ENCODE data around the gene JARID2.

The JARID2 gene

DNA sequence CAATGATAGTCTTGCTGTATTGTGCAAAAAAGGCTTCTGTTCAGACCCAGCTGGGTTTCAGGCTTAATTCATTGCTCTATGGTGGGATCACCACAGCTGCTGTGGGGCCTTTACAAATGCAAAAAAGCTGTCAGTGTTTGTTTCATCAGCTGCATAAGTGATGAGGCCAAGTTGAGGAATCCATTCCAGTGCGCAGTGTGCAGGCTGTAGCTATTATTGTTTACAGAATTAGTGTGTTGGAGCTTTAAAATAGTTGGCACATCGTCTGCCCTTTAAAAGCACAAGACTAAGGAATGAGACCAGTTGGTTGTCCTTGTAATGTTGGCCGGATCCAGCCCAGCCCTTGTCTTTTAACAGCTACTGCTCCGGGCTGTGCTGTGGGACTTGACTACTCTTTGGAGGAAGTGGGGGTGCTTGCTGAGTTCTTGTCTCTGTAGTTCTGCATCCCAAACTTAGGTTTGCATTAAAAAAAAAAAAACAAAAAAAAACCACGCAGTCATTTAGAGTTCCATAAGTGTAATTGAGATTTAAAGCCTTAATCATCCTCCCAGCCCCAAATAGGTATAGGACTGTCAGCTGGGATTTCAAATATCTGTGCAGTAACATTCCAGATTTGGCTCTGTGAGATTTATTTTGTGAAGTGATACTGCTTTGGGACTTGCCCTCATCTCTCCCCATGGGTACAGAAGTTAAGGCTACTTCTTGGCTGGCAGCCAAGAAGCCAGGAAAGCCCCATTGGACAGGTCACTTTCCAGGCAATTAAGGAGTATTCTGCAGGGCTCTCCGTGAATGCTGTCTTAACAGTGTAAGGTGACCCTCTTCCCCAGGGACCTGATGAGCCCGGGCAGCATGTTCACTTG is 19.3 kb downstream of the JARID2 start:
- Histone ChIP-seq H3K4me1 (ENCODE audit: control insufficient read depth in 1 of 2, insufficient read depth in 2 of 2, low read length in 2 of 2) (peaks cover 52 to 53% of the 10 kb centered on the region in 2 donors), H3K36me3 (ENCODE audit: control insufficient read depth in 1 of 2, insufficient read depth in 2 of 2, low read length in 2 of 2) (no peaks in the 10 kb centered on the region), H3K9me3 (ENCODE audit: control insufficient read depth in 1 of 2, low read length in 2 of 2) (no peaks in the 10 kb centered on the region), H3K27me3 (ENCODE audit: control insufficient read depth in 1 of 2, insufficient read depth in 2 of 2, low read length in 2 of 2) (no peaks in the 10 kb centered on the region), H3K27ac (ENCODE audit: low read depth, low read length) (no peak overlapping the region), H3K4me3 (ENCODE audit: low read depth in 1 of 2, low read length in 2 of 2) (no peak overlapping the region), H3K9ac (ENCODE audit: low read depth in 1 of 2, low read length in 2 of 2) (no peak overlapping the region)

DNA sequence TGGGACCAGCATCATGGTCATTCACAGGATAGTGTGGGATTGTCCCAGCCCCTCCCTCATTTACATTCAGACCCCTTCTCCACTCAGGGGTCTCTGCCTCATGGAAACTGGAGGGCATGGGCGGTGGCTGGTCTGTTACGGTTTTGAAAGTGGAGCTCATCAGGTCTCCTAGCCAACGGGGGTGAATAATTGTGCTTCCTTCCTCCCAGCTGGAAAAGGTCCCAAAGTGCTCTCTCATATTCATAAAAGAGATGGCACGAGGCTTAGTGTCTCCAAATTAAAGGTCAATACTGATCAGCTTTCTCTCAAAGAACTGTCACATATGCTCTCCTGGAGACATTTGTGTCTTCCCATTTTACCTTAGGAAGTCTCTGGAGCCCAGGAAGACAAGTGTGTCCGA is 19.9 kb downstream of the JARID2 start:
- H3K4me1 ChIP-seq (ENCODE audit: control insufficient read depth in 1 of 2, insufficient read depth in 2 of 2, low read length in 2 of 2): peaks cover 50 to 53% of the 10 kb centered on the region in 2 donors
- H3K27ac ChIP-seq (ENCODE audit: low read depth, low read length): no peak overlapping the region
- no peaks in the 10 kb centered on the region for H3K9me3 ChIP-seq (ENCODE audit: control insufficient read depth in 1 of 2, low read length in 2 of 2)
- H3K4me3 ChIP-seq (ENCODE audit: low read depth in 1 of 2, low read length in 2 of 2): no peak overlapping the region
- no peaks in the 10 kb centered on the region for H3K36me3 ChIP-seq (ENCODE audit: control insufficient read depth in 1 of 2, insufficient read depth in 2 of 2, low read length in 2 of 2)
- H3K9ac ChIP-seq (ENCODE audit: low read depth in 1 of 2, low read length in 2 of 2): no peak overlapping the region
- no peaks in the 10 kb centered on the region for H3K27me3 ChIP-seq (ENCODE audit: control insufficient read depth in 1 of 2, insufficient read depth in 2 of 2, low read length in 2 of 2)

DNA sequence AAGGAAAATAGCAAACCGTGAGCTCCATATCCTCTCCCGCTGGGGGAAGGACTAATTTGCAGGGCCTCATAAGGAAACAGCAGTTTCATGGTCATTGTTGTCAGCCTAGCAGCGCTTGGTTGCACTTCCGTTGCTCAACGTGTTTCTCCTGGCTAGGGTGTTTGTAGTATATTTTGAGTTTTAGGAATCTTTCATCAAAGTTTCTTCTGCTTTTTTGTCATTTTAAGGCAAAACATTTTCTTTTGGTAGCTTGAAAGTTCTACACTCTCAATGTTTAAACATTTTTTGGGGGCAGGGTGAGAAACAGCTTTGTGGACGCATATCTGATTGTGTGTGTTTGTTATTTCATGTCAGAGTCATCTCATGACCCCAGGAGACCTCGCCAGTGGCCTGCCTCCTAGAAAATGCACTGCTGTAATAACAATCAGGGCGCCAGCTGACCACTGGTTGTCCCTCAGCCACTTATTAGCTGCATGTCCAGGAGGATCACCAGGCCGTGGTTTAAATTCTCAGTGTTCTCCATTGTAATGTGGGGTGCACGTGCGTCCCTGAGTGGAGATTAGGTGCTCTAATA is 20.6 kb downstream of the JARID2 start:
- H3K36me3 ChIP-seq (ENCODE audit: control insufficient read depth in 1 of 2, insufficient read depth in 2 of 2, low read length in 2 of 2): no peaks in the 10 kb centered on the region
- no peaks in the 10 kb centered on the region for H3K9me3 ChIP-seq (ENCODE audit: control insufficient read depth in 1 of 2, low read length in 2 of 2)
- peaks cover 47 to 57% of the 10 kb centered on the region in 2 donors for H3K4me1 ChIP-seq (ENCODE audit: control insufficient read depth in 1 of 2, insufficient read depth in 2 of 2, low read length in 2 of 2)
- H3K4me3 ChIP-seq (ENCODE audit: low read depth in 1 of 2, low read length in 2 of 2): no peak overlapping the region
- H3K27ac ChIP-seq (ENCODE audit: low read depth, low read length): no peak overlapping the region
- H3K27me3 ChIP-seq (ENCODE audit: control insufficient read depth in 1 of 2, insufficient read depth in 2 of 2, low read length in 2 of 2): no peaks in the 10 kb centered on the region
- H3K9ac ChIP-seq (ENCODE audit: low read depth in 1 of 2, low read length in 2 of 2): no peak overlapping the region

DNA sequence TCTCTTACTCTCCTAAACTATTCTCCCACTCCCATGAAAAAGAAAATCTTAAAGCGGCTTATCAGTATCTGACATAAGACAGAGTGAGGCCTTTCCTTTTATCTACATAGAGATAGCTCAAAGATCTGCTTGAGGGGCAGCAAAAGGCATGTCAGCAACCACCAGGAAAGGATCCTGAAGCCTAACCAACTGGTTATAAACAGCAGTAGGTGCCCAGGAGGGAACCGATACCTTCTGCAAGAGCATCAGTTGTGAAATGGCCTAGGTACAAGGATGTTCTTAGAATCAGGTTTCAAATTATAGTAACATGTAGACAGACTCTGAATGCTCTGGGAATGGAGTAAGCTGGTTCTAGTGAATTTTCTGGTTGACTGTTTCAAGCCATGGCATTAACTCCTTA is 21.4 kb downstream of the JARID2 start:
- Histone ChIP-seq H3K27ac (ENCODE audit: low read depth, low read length) (no peak overlapping the region), H3K4me3 (ENCODE audit: low read depth in 1 of 2, low read length in 2 of 2) (no peak overlapping the region), H3K4me1 (ENCODE audit: control insufficient read depth in 1 of 2, insufficient read depth in 2 of 2, low read length in 2 of 2) (peaks cover 47 to 57% of the 10 kb centered on the region in 2 donors), H3K27me3 (ENCODE audit: control insufficient read depth in 1 of 2, insufficient read depth in 2 of 2, low read length in 2 of 2) (no peaks in the 10 kb centered on the region), H3K9ac (ENCODE audit: low read depth in 1 of 2, low read length in 2 of 2) (no peak overlapping the region), H3K9me3 (ENCODE audit: control insufficient read depth in 1 of 2, low read length in 2 of 2) (no peaks in the 10 kb centered on the region), H3K36me3 (ENCODE audit: control insufficient read depth in 1 of 2, insufficient read depth in 2 of 2, low read length in 2 of 2) (no peaks in the 10 kb centered on the region)

DNA sequence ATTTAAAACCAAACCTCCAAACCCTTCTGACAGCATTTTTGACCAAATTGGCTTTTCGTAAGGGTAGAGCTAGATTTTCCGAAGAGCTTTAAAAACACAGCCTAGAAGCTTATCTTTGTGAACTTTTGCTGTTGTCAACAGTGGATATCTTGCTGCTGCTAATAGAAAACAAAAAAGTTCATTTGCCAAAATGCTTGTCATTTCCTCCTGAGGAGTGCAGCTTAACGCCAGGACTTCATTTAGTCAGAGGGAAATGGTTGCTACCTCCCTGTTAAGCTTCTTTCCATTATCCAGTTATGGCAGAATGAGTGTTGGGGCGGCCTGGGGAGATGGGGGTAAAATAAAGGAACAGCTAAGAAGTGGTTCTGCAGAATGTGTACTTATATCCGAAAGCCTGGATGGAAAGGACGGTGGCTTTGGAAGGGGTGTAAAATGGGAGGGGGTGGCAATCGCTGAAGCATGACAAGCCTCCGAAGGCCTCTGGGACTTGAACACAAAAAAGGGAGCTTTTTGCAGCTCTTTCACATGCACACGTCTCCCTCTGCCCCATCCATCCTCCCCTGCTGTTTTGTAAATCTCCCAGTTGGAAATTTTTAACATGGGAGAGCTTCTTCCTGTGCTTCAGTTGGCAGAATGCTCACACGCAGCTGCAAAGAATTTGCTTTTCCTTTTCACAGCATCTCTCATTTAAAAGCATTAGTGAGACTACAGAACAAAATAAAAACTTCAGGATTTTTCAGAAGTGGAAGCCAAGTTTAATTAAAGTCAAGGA is 22.5 kb downstream of the JARID2 start:
- no peaks in the 10 kb centered on the region for H3K9me3 ChIP-seq (ENCODE audit: control insufficient read depth in 1 of 2, low read length in 2 of 2)
- no peaks in the 10 kb centered on the region for H3K27me3 ChIP-seq (ENCODE audit: control insufficient read depth in 1 of 2, insufficient read depth in 2 of 2, low read length in 2 of 2)
- no peak overlapping the region for H3K27ac ChIP-seq (ENCODE audit: low read depth, low read length)
- H3K9ac ChIP-seq (ENCODE audit: low read depth in 1 of 2, low read length in 2 of 2): no peak overlapping the region
- no peaks in the 10 kb centered on the region for H3K36me3 ChIP-seq (ENCODE audit: control insufficient read depth in 1 of 2, insufficient read depth in 2 of 2, low read length in 2 of 2)
- H3K4me1 ChIP-seq (ENCODE audit: control insufficient read depth in 1 of 2, insufficient read depth in 2 of 2, low read length in 2 of 2): peaks cover 43 to 57% of the 10 kb centered on the region in 2 donors
- H3K4me3 ChIP-seq (ENCODE audit: low read depth in 1 of 2, low read length in 2 of 2): no peak overlapping the region

DNA sequence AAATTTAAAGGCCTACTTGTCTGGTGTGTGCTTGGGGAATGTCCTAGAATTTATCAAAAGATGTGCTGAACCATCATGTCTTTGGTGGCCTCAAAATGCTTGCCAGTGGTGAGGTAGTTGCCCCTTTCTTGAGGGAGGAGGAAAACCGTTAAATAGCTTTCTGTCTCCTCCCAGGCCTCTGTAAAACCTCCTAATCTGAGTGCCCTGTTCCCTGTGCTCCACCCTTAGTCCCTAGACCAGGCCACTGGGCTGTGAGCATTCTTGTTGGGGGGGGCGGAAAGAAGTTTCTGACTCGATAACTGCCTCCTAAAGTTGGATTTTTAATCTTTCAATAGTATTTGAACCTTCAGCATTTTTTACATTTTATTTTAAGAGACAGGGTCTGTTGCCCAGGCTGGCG is 23.1 kb downstream of the JARID2 start:
- Histone ChIP-seq H3K27me3 (ENCODE audit: control insufficient read depth in 1 of 2, insufficient read depth in 2 of 2, low read length in 2 of 2) (no peaks in the 10 kb centered on the region), H3K36me3 (ENCODE audit: control insufficient read depth in 1 of 2, insufficient read depth in 2 of 2, low read length in 2 of 2) (no peaks in the 10 kb centered on the region), H3K9me3 (ENCODE audit: control insufficient read depth in 1 of 2, low read length in 2 of 2) (no peaks in the 10 kb centered on the region), H3K4me3 (ENCODE audit: low read depth in 1 of 2, low read length in 2 of 2) (no peak overlapping the region), H3K9ac (ENCODE audit: low read depth in 1 of 2, low read length in 2 of 2) (no peak overlapping the region), H3K4me1 (ENCODE audit: control insufficient read depth in 1 of 2, insufficient read depth in 2 of 2, low read length in 2 of 2) (peaks cover 40 to 54% of the 10 kb centered on the region in 2 donors), H3K27ac (ENCODE audit: low read depth, low read length) (no peak overlapping the region)

DNA sequence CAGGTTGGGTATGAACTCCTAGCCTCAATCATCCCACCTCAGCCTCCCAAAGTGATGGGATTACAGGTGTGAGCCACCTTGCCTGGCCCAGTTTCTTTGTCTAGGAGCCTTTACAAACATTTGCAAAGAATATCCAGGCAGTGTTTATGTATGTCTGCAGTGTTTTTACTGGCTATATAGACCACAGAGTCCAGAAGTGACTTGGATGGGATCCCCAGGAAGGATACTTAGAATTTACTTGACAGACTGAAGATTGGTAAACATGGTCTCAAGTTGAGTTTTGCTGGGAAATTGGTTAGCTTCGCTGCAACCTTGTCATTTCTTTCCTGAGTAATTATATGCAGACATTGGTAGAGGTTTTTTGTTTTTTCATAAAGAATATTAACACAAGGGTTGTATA is 23.8 kb downstream of the JARID2 start:
- Histone ChIP-seq H3K36me3 (ENCODE audit: control insufficient read depth in 1 of 2, insufficient read depth in 2 of 2, low read length in 2 of 2) (no peaks in the 10 kb centered on the region), H3K4me1 (ENCODE audit: control insufficient read depth in 1 of 2, insufficient read depth in 2 of 2, low read length in 2 of 2) (peaks cover 38 to 48% of the 10 kb centered on the region in 2 donors), H3K27ac (ENCODE audit: low read depth, low read length) (no peak overlapping the region), H3K4me3 (ENCODE audit: low read depth in 1 of 2, low read length in 2 of 2) (no peak overlapping the region), H3K9me3 (ENCODE audit: control insufficient read depth in 1 of 2, low read length in 2 of 2) (no peaks in the 10 kb centered on the region), H3K9ac (ENCODE audit: low read depth in 1 of 2, low read length in 2 of 2) (no peak overlapping the region), H3K27me3 (ENCODE audit: control insufficient read depth in 1 of 2, insufficient read depth in 2 of 2, low read length in 2 of 2) (no peaks in the 10 kb centered on the region)

DNA sequence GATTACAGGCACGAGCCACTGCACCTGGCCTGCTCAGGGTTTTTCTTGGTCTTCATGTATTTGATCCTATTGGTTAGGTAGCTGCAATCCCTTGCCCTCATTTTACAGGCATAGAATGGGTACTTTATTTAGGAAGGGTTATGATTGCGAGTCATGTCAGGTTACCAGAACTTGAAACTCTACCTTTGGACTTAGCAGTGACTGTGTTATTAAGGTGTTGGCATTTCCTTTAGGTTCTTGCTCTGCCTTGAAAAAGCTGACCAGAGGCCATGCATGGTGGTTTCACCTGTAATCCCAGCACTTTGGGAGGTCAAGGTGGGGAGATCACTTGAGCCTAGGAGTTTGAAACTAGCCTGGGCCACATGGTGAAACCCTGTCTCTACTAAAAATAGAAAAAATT is 24.5 kb downstream of the JARID2 start:
- Histone ChIP-seq H3K9ac (ENCODE audit: low read depth in 1 of 2, low read length in 2 of 2) (no peak overlapping the region), H3K27me3 (ENCODE audit: control insufficient read depth in 1 of 2, insufficient read depth in 2 of 2, low read length in 2 of 2) (no peaks in the 10 kb centered on the region), H3K4me3 (ENCODE audit: low read depth in 1 of 2, low read length in 2 of 2) (no peak overlapping the region), H3K27ac (ENCODE audit: low read depth, low read length) (no peak overlapping the region), H3K4me1 (ENCODE audit: control insufficient read depth in 1 of 2, insufficient read depth in 2 of 2, low read length in 2 of 2) (peaks cover 37 to 40% of the 10 kb centered on the region in 2 donors), H3K36me3 (ENCODE audit: control insufficient read depth in 1 of 2, insufficient read depth in 2 of 2, low read length in 2 of 2) (no peaks in the 10 kb centered on the region), H3K9me3 (ENCODE audit: control insufficient read depth in 1 of 2, low read length in 2 of 2) (no peaks in the 10 kb centered on the region)

DNA sequence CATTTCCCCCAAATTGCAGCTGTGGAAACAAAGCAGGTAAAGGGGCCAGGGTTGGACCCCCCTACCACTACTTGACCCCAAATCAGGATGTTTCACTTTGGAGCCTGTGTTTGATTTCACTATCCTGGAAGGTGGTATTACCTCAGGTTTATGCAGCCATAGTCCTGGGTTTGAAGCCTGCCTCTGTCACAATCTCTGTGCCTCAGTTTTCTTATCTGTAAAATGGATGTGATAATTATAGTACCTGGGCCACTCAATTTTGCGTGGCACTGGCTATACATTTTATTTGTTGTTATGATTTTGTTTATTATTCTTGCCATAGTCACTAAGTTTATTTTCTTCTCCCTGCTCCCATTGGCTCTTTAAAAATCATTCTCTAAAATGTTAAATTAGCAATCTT is 26.7 kb downstream of the JARID2 start:
- Histone ChIP-seq H3K4me1 (ENCODE audit: control insufficient read depth in 1 of 2, insufficient read depth in 2 of 2, low read length in 2 of 2) (peaks cover 18 to 27% of the 10 kb centered on the region in 2 donors), H3K9me3 (ENCODE audit: control insufficient read depth in 1 of 2, low read length in 2 of 2) (no peaks in the 10 kb centered on the region), H3K36me3 (ENCODE audit: control insufficient read depth in 1 of 2, insufficient read depth in 2 of 2, low read length in 2 of 2) (no peaks in the 10 kb centered on the region), H3K27me3 (ENCODE audit: control insufficient read depth in 1 of 2, insufficient read depth in 2 of 2, low read length in 2 of 2) (no peaks in the 10 kb centered on the region), H3K4me3 (ENCODE audit: low read depth in 1 of 2, low read length in 2 of 2) (no peak overlapping the region), H3K27ac (ENCODE audit: low read depth, low read length) (no peak overlapping the region), H3K9ac (ENCODE audit: low read depth in 1 of 2, low read length in 2 of 2) (no peak overlapping the region)

Data from duodenal mucosa (tissue), 2 donors.